NCI-H524 treated with DMSO at 0.1 percent for 48 hours (cell line): ENCODE data around the gene KRTAP5-1.

Experiments used
- DNase-seq: peaks from one replicate; lab custom pipeline; 2025; lab: John Stamatoyannopoulos, UW

Gene KRTAP5-1

DNA sequence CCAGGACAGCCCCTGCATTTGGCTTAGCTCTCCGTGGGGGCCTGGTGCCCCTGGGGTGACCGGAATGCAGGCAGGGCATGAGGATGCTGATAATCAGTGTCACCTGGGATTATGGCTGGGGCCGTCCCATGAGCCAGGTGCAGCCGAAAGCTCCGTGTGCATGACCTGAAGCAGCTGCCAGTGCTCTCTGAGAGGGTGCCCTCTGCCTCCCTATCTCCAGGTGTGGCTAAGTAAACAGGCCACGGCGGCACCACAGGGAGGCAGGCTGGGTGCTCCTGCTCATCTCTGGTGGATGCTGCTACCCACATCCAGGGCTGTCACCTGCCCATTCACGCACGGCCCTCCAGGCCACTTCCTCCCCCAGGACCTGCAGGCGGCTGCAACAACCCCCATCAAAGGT lies 42.8 kb downstream of the KRTAP5-1 start:
- DNase-seq = no peak

DNA sequence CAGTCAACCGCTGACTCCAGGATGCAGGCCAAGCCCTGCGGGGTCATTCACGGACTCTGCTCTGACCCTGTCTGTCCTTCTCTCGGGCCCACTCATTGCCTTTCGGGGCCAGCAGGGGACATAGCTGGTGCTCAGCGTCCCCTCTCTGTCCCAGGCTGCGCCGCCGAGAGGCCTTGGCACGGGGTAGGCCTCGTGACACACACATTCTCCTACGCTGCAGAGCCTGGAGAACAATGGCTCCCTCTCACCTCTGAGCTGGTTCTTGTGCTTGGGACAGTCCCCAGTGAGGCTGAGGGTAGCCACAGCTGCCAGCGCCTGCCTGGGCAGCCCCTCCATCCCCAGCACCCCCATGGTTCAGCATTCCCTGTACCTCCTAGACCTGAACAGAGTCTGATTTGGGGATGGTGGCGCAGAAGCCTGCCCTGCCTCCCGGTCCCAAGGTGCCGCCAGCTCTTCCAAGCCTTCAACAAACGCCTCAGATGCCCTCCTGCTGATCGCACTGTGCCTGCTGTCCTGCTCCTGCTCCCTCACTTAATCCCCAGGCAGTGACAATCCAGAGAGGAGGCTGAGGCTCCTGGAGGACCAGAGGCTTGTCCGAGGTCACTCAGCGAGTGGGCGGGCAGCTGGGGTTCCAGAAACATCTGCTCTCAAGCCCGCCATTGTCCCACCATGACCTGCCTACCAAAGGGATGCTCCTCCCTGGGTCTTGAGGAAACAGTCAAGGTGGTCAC lies 43.4 kb downstream of the KRTAP5-1 start:
- DNase-seq = no peak

DNA sequence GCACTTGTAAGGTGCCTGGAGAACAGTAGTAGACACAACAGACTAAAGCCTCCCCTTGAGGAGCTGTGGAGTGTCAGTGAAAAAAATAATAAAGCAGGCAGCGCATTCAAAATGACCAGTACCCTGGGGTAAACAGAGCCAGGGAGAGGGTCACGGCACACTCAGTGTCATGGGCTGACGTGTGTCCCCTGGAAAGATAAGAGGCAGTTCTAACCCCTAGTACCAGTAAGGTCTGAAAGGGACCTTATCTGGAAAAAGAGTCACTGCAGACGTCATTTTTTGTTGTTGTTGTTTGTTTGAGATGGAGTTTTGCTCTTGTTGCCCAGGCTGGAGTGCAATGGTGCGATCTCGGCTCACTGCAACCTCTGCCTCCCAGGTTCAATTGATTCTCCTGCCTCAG lies 45.0 kb downstream of the KRTAP5-1 start:
- no peak for DNase-seq

- no peak for DNase-seq
These were observed 46.9 kb downstream of the KRTAP5-1 start for GRCh38 chr11:1538153-1538552.

DNA sequence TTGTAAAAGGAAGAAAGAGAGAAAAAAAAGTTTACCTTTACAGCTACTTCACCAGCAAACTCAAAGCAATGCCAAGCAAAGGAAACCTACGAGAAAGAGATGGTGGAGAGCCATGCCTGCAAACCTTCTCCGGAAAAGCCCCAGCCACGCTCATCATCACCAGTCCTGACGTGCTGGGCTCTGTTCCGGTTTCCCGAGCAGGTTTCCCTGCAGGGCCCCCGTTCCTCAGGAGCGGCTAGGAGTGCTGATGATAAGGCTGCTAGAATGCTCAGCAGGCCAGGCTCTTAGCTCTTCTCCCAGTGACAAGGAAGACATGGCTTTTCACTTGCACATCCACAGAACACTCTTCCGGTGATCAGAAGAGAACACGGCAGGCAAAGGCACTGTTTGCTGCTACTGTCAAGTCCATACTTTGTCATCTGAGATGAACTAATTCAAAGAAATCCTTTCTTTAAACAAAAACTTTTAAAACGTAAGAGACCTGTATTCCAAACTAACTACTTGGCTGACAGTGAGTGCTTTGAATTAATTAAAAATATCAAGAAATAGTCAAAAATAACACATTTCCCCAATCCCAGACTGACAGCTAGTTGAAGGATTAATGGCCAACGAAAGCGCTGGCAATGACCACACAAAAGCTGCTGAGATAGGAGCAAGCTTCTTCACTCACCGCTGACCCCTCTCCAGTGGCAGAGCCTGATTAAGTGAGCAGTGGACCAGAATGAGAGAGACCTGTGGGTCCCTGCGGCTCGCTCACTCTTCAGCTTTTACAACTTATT lies 48.8 kb downstream of the KRTAP5-1 start:
- no peak for DNase-seq

DNA sequence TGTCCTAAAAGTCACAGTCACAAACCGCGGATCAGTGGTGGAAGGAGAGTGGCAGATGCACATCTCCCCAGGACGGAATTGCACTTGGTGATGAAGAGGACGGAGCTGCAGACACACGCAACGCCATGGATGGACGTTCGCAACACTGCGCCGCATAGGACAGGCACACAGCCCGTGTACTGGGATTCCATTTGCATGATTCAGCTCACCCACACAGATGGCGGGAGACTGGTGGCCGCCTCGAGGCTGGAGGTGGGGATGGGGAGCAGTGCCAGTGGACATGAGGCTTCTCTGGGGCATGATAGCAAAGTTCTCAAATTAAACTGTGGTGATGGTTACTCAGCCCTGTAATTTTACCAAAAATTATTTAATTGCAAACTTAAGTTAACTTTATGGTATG lies 50.4 kb downstream of the KRTAP5-1 start:
- DNase-seq = no peak
